Measurements from ENCODE around the gene TRAPPC2L.

TRAPPC2L gene

DNA sequence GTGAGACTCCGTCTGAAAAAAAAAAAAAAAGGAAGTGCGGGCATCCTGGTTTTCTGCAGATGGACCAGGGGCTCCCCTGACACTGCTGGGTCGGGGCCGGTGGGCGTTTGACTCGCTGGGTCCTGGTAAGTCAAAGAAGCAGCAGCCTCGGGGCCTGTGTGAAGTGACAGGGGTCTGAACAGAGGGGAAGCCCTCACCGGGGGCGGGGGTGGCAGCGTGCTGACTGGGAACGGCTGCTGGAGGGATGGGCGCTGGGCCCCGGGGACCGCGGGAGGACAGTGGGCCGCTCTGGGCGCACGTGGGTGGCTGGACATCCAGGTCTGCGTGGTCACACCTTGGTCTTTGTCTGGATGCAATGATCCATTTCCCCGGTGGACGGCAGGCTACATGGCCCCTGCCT, 8.4 kb upstream of the TRAPPC2L start:
- no peak overlapping the region for H3K27ac ChIP-seq
- no peak for TF ChIP-seq ZFX (IDR thresholded peaks at IDR 0.05; ENCODE audit: borderline replicate concordance)
- TF ChIP-seq, protein P1, sequence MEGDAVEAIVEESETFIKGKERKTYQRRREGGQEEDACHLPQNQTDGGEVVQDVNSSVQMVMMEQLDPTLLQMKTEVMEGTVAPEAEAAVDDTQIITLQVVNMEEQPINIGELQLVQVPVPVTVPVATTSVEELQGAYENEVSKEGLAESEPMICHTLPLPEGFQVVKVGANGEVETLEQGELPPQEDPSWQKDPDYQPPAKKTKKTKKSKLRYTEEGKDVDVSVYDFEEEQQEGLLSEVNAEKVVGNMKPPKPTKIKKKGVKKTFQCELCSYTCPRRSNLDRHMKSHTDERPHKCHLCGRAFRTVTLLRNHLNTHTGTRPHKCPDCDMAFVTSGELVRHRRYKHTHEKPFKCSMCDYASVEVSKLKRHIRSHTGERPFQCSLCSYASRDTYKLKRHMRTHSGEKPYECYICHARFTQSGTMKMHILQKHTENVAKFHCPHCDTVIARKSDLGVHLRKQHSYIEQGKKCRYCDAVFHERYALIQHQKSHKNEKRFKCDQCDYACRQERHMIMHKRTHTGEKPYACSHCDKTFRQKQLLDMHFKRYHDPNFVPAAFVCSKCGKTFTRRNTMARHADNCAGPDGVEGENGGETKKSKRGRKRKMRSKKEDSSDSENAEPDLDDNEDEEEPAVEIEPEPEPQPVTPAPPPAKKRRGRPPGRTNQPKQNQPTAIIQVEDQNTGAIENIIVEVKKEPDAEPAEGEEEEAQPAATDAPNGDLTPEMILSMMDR (IDR thresholded peaks at IDR 0.05) = no peak

GRCh38 chr16:88850531-88851199, 6.3 kb upstream of the TRAPPC2L start:
- TF ChIP-seq ZFX (IDR thresholded peaks at IDR 0.05; ENCODE audit: borderline replicate concordance) = no peak
- TF ChIP-seq, protein P1 (IDR thresholded peaks at IDR 0.05) = no peak
- H3K27ac ChIP-seq = no peak overlapping the region

DNA sequence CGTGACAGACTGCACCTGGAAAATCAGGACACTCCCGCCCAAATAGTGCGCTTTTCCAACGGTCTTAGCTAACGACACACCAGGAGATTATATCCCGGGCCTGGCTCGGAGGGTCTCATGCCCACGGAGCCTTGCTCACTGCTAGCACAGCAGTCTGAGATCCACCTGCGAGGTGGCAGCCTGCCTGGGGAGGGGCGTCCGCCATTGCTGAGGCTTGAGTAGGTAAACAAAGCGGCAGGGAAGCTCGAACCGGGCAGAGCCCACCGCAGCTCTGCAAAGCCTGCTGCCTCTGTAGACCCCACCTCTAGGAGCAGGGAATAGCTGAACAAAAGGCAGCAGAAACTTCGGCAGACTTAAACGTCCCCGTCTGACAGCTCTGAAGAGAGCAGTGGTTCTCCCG, 5.3 kb upstream of the TRAPPC2L start:
- H3K27ac ChIP-seq = no peak overlapping the region
- TF ChIP-seq, protein P1 (IDR thresholded peaks at IDR 0.05) = no peak
- TF ChIP-seq ZFX (IDR thresholded peaks at IDR 0.05; ENCODE audit: borderline replicate concordance) = no peak

DNA sequence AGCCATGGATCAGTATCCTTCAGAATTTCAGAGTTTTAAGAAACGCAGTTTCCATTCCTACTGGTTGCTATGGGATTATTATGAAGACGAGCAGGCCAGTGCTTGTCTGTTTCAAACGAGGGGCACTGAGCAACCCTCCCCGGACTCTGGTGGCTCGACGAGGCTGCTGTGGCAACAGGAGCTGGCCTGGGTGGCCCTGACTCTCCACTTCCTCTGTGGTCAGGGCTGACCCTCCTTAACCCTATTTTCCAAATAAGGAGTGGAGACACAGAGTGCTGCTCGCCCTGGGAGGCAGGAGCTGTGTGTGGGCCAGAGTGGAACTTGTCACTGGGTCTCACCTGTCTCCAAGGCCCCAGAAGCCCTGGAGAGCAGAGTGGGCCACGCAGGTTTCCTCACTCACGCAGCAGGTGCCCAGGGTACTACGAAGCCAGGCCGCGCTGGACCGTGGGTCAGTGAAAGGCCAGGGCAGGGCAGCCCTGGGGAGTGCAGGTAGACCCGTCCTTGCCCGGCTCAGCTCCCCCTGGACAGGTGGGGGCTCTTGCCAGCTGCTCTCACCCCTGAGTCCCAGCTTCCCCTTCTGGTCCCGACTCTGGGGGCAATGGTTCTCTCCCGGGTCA, 3.5 kb upstream of the TRAPPC2L start:
- H3K27ac ChIP-seq = no peak overlapping the region
- TF ChIP-seq, protein P1 (IDR thresholded peaks at IDR 0.05) = no peak
- TF ChIP-seq ZFX (IDR thresholded peaks at IDR 0.05; ENCODE audit: borderline replicate concordance) = no peak

DNA sequence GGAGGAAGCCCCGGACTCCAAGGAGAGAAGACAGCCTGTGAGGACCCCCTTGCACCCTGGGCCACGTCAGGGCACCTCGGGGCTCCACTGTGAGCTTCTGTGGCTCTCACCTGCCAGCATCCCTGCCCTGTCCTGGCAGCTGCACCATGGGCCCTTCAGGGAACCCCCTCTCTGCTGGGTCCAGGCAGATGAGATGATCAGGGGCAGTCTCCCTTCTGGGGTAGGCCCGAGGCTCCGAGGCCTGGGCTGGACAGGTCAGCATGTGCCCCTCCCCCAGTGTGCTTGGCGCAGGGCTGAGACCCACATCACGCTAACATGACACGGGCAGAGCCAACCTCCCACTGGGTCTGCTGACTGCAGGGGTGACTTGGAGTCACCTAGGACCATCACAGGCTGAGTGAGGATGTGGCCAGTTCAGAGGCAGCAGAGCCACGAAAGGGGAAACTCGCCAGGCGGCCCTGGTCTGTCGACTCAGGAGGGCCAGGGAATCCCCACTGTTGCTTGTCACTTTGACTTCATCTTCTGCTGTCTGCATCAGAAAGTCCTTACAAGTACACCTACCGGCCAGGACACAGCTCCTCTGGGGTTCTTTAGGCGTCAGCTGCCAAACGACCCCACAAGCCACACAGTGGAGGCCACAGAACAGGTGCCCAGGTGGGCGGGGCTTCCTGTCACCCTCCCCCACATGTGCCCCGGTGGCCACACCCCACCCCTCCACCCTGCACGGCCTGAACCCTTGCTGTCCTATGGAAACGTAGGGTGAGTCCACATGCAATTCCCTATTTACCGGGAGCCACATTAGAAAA, 2.4 kb upstream of the TRAPPC2L start:
- TF ChIP-seq ZFX (IDR thresholded peaks at IDR 0.05; ENCODE audit: borderline replicate concordance) = no peak
- TF ChIP-seq, protein P1 (IDR thresholded peaks at IDR 0.05) = no peak
- no peak overlapping the region for H3K27ac ChIP-seq

DNA sequence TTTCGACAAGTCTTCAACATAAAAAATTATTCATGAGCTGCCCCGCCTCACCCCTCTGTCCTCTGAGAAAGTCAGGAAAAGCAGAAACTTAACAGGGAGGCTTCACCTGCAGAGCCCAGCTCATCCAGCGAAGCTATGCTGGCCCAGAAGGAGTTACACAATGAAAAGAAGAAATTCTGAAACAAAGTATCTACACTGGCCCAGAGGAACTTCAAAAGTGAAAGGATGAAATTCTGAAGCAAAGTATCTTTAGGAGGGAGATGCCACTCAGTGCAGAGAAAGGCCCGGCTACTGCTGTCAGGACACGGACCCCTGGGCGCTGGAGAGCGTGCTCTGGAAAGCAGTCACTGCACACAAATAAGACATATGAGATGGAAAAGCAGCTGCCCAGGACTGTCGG, 1.8 kb upstream of the TRAPPC2L start:
- TF ChIP-seq, protein P1 (IDR thresholded peaks at IDR 0.05) = no peak
- TF ChIP-seq ZFX (IDR thresholded peaks at IDR 0.05; ENCODE audit: borderline replicate concordance) = no peak
- H3K27ac ChIP-seq = no peak overlapping the region

GRCh38 chr16:88855736-88856121, 1.2 kb upstream of the TRAPPC2L start:
- TF ChIP-seq ZFX (IDR thresholded peaks at IDR 0.05; ENCODE audit: borderline replicate concordance) = no peak
- TF ChIP-seq, protein P1 (IDR thresholded peaks at IDR 0.05) = no peak

More at GRCh38 chr16:88855736-88856121, 1.2 kb upstream of the TRAPPC2L start:
- no peak overlapping the region for H3K27ac ChIP-seq

Data from 22Rv1 (cell line).